ENCODE results near the gene TCF12. TPM values are rescaled to one million over a fixed set of nuclear protein-coding genes. Genes with fewer than 3 reads are reported as not detected.
"Not testable (repeated sequence)": the region's sequence is repeated elsewhere in the genome, so short reads cannot be mapped to it uniquely, and the experiment has no call there.

TCF12 gene
- total RNA-seq, 1 donor from 2014 or later: 123 TPM

- Mint-ChIP-seq H3K9me3 (ENCODE audit: unreplicated experiment) (no peaks in the 10 kb centered on the region), H3K27ac (ENCODE audit: unreplicated experiment) (no peak overlapping the region), H3K4me1 (ENCODE audit: unreplicated experiment) (peaks cover 6% of the 10 kb centered on the region), H3K36me3 (ENCODE audit: low read depth, unreplicated experiment) (peaks cover 4% of the 10 kb centered on the region), H3K27me3 (ENCODE audit: unreplicated experiment) (peaks cover 5% of the 10 kb centered on the region), H3K4me3 (ENCODE audit: unreplicated experiment) (no peak overlapping the region)
- DNase-seq (ENCODE audit: low spot score): no peak
- TF ChIP-seq CTCF (IDR thresholded peaks at IDR 0.05; ENCODE audit: unreplicated experiment): no peak
Observed at GRCh38 chr15:57010724-57011123, 92.3 kb downstream of the TCF12 start.

- Mint-ChIP-seq H3K27me3 (ENCODE audit: unreplicated experiment) (no peaks in the 10 kb centered on the region), H3K4me3 (ENCODE audit: unreplicated experiment) (no peak overlapping the region), H3K27ac (ENCODE audit: unreplicated experiment) (no peak overlapping the region), H3K9me3 (ENCODE audit: unreplicated experiment) (no peaks in the 10 kb centered on the region), H3K36me3 (ENCODE audit: low read depth, unreplicated experiment) (no peaks in the 10 kb centered on the region), H3K4me1 (ENCODE audit: unreplicated experiment) (peaks cover 9% of the 10 kb centered on the region)
- TF ChIP-seq CTCF (IDR thresholded peaks at IDR 0.05; ENCODE audit: unreplicated experiment): no peak
- no peak for DNase-seq (ENCODE audit: low spot score)
Observed at GRCh38 chr15:57012556-57012955, 94.1 kb downstream of the TCF12 start.

GRCh38 chr15:57014896-57015295 is 96.5 kb downstream of the TCF12 start:
- H3K9me3 Mint-ChIP-seq (ENCODE audit: unreplicated experiment); H3K36me3 Mint-ChIP-seq (ENCODE audit: low read depth, unreplicated experiment); H3K4me1 Mint-ChIP-seq (ENCODE audit: unreplicated experiment); H3K4me3 Mint-ChIP-seq (ENCODE audit: unreplicated experiment); H3K27me3 Mint-ChIP-seq (ENCODE audit: unreplicated experiment); DNase-seq (ENCODE audit: low spot score); H3K27ac Mint-ChIP-seq (ENCODE audit: unreplicated experiment): not testable (repeated sequence)

GRCh38 chr15:57015360-57015759 is 96.9 kb downstream of the TCF12 start:
- Mint-ChIP-seq H3K4me1 (ENCODE audit: unreplicated experiment) (peaks cover 8% of the 10 kb centered on the region), H3K4me3 (ENCODE audit: unreplicated experiment) (no peak overlapping the region), H3K36me3 (ENCODE audit: low read depth, unreplicated experiment) (no peaks in the 10 kb centered on the region), H3K27ac (ENCODE audit: unreplicated experiment) (no peak overlapping the region), H3K9me3 (ENCODE audit: unreplicated experiment) (no peaks in the 10 kb centered on the region), H3K27me3 (ENCODE audit: unreplicated experiment) (no peaks in the 10 kb centered on the region)
- TF ChIP-seq CTCF (IDR thresholded peaks at IDR 0.05; ENCODE audit: unreplicated experiment): no peak
- DNase-seq (ENCODE audit: low spot score): no peak

- Mint-ChIP-seq H3K36me3 (ENCODE audit: low read depth, unreplicated experiment) (peaks cover under 1% of the 10 kb centered on the region), H3K4me1 (ENCODE audit: unreplicated experiment) (peaks cover 6% of the 10 kb centered on the region), H3K27me3 (ENCODE audit: unreplicated experiment) (no peaks in the 10 kb centered on the region), H3K9me3 (ENCODE audit: unreplicated experiment) (no peaks in the 10 kb centered on the region), H3K4me3 (ENCODE audit: unreplicated experiment) (no peak overlapping the region), H3K27ac (ENCODE audit: unreplicated experiment) (no peak overlapping the region)
- no peak for DNase-seq (ENCODE audit: low spot score)
- no peak for TF ChIP-seq CTCF (IDR thresholded peaks at IDR 0.05; ENCODE audit: unreplicated experiment)
Observed at GRCh38 chr15:57015897-57016296, 97.5 kb downstream of the TCF12 start.

GRCh38 chr15:57017024-57017423 is 98.6 kb downstream of the TCF12 start:
- DNase-seq (ENCODE audit: low spot score): no peak
- no peak for TF ChIP-seq CTCF (IDR thresholded peaks at IDR 0.05; ENCODE audit: unreplicated experiment)
- peaks cover 4% of the 10 kb centered on the region for H3K36me3 Mint-ChIP-seq (ENCODE audit: low read depth, unreplicated experiment)
- H3K27ac Mint-ChIP-seq (ENCODE audit: unreplicated experiment): no peak overlapping the region
- peaks cover 6% of the 10 kb centered on the region for H3K4me1 Mint-ChIP-seq (ENCODE audit: unreplicated experiment)
- H3K4me3 Mint-ChIP-seq (ENCODE audit: unreplicated experiment): no peak overlapping the region
- H3K9me3 Mint-ChIP-seq (ENCODE audit: unreplicated experiment): no peaks in the 10 kb centered on the region
- H3K27me3 Mint-ChIP-seq (ENCODE audit: unreplicated experiment): no peaks in the 10 kb centered on the region
